ENCODE measurements around the gene ERVW-1.
"Not testable (repeated sequence)": the region's sequence is repeated elsewhere in the genome, so short reads cannot be mapped to it uniquely, and the experiment has no call there.

Gene ERVW-1

GRCh38 chr7:92477681-92478080 is at the start of gene ERVW-1:
TSS of gene ERVW-1 (minus strand) at chr7:92477946. CDS start at chr7:92470381, 7,565 bp downstream.
- DNase-seq, result not testable (repeated sequence)

GRCh38 chr7:92523110-92523509 is 45.4 kb upstream of the ERVW-1 start:
- no peak for DNase-seq

- DNase-seq, result no peak
Measured at GRCh38 chr7:92520024-92520423, 42.3 kb upstream of the ERVW-1 start.

- no peak for DNase-seq
Measured at GRCh38 chr7:92517631-92518030, 39.9 kb upstream of the ERVW-1 start.

GRCh38 chr7:92513167-92513902 is 35.6 kb upstream of the ERVW-1 start:
- no peak for DNase-seq

- DNase-seq, result no peak
Measured at GRCh38 chr7:92508946-92509345, 31.2 kb upstream of the ERVW-1 start.

GRCh38 chr7:92506363-92506762 is 28.6 kb upstream of the ERVW-1 start:
- DNase-seq, result no peak

GRCh38 chr7:92504563-92504962 is 26.8 kb upstream of the ERVW-1 start:
- no peak for DNase-seq

GRCh38 chr7:92503767-92504166 is 26.0 kb upstream of the ERVW-1 start:
- DNase-seq, result no peak

GRCh38 chr7:92498557-92498956 is 20.8 kb upstream of the ERVW-1 start:
- no peak for DNase-seq

GRCh38 chr7:92496876-92497275 is 19.1 kb upstream of the ERVW-1 start:
- DNase-seq, result no peak

GRCh38 chr7:92489634-92490033 is 11.9 kb upstream of the ERVW-1 start:
- no peak for DNase-seq

- no peak for DNase-seq
Measured at GRCh38 chr7:92487804-92488203, 10.1 kb upstream of the ERVW-1 start.

- no peak for DNase-seq
Measured at GRCh38 chr7:92485974-92486373, 8.2 kb upstream of the ERVW-1 start.

- DNase-seq, result no peak
Measured at GRCh38 chr7:92485267-92485892, 7.6 kb upstream of the ERVW-1 start.

GRCh38 chr7:92484226-92484625 is 6.5 kb upstream of the ERVW-1 start:
- not testable (repeated sequence) for DNase-seq

GRCh38 chr7:92483624-92484023 is 5.9 kb upstream of the ERVW-1 start:
- not testable (repeated sequence) for DNase-seq

- not testable (repeated sequence) for DNase-seq
Measured at GRCh38 chr7:92479146-92479545, 1.4 kb upstream of the ERVW-1 start.

- DNase-seq, result no peak
Measured at GRCh38 chr7:92478711-92479110, 965 bp upstream of the ERVW-1 start.

- no peak for DNase-seq
Measured at GRCh38 chr7:92478095-92478494, 349 bp upstream of the ERVW-1 start.

GRCh38 chr7:92475851-92476590 is 1.7 kb downstream of the ERVW-1 start:
- not testable (repeated sequence) for DNase-seq

GRCh38 chr7:92475261-92475770 is 2.4 kb downstream of the ERVW-1 start:
- not testable (repeated sequence) for DNase-seq

- not testable (repeated sequence) for DNase-seq
Measured at GRCh38 chr7:92473989-92474388, 3.8 kb downstream of the ERVW-1 start.

GRCh38 chr7:92468589-92468988 is 9.2 kb downstream of the ERVW-1 start:
- not testable (repeated sequence) for DNase-seq

All from NCI-H2029 (cell line).